ENCODE results near the gene SPOP.

SPOP gene

DNA sequence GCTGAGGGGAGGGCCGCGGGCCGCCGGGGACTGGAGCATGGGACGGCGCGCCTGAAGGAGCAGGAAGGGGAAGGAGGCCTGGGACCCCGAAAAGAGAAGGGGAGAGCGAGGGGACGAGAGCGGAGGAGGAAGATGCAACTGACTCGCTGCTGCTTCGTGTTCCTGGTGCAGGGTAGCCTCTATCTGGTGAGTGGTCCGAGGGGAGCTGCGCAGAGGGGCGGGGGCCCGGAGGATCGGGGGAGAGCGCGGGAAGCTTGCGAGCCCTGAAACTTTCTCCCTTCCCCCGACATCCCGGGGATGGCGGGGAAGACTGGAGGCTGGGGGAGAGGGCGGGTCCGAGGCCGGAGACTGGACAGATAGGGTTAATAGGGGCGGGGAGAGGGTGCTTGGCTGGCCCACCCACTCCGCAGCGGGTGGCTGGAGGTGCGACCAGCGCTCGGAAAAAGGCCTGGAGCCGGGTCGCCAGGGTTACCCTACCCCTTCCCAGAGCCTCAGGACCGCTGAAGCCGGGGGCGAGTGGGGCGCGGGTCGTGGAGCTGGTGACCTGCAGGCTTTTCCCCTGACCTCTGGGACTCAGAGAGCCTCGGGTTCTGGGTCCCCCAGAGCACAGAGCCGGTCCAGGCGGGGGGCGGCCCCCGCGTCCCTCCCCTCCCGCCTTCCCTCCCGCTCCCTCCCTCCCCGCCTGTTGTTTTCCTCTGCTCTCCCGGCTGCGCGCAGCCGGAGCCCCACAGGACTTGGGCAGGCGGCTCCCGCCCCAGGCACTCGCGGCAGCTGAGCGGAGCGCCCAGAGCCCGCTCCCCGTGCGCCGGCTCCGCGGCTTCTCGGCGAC lies 101.6 kb downstream of the SPOP start:
- TF ChIP-seq, protein P1, sequence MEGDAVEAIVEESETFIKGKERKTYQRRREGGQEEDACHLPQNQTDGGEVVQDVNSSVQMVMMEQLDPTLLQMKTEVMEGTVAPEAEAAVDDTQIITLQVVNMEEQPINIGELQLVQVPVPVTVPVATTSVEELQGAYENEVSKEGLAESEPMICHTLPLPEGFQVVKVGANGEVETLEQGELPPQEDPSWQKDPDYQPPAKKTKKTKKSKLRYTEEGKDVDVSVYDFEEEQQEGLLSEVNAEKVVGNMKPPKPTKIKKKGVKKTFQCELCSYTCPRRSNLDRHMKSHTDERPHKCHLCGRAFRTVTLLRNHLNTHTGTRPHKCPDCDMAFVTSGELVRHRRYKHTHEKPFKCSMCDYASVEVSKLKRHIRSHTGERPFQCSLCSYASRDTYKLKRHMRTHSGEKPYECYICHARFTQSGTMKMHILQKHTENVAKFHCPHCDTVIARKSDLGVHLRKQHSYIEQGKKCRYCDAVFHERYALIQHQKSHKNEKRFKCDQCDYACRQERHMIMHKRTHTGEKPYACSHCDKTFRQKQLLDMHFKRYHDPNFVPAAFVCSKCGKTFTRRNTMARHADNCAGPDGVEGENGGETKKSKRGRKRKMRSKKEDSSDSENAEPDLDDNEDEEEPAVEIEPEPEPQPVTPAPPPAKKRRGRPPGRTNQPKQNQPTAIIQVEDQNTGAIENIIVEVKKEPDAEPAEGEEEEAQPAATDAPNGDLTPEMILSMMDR (IDR thresholded peaks at IDR 0.05; ENCODE audit: low read depth, low read length, missing control alignments) = no peak
- no peak overlapping the region for H3K27ac ChIP-seq
- H3K27me3 ChIP-seq (replicated peaks) = peaks cover 9% of the 10 kb centered on the region
- no peaks in the 10 kb centered on the region for H3K36me3 ChIP-seq (replicated peaks)
- in situ Hi-C loops (cut with HindIII; ENCODE audit: low pct_ligation_motif_present, low sequenced_read_pairs) = no loop called here
- H3K4me3 ChIP-seq (ENCODE audit: low read depth, low read length) = peak overlapping the region; percentile 56
- DNase-seq = no peak

DNA sequence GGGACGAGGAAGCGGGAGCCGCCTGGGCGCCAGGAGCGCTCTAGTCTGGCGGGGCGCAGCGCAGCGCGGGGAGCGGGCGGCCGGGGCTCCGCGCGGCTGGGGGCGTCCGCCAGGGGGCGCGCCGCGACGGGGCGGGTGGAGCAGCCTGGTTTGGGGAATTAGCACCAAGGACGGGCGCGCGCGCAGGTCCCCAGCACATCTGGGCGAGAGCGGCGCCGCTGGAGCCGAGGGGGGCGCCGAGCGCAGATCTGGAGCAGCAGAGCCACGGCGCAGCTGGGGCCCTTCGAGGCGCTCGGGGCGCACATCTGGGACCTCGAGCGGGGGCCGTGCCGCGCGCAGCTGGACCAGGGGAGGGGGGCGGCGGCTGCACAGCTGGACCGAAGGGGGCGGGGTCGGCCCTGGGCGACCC lies 102.2 kb downstream of the SPOP start, which contains the start of gene NXPH3:
NXPH3 (plus strand) TSS at position 193 of the 409 bp plus-strand sequence. CDS start 349 bp downstream, outside the sequence.
- DNase-seq = peak; percentile 11
- H3K4me3 ChIP-seq (ENCODE audit: low read depth, low read length) = peak within 1 kb of the TSS; percentile 56
- H3K27ac ChIP-seq = no peak within 1 kb of the TSS
- TF ChIP-seq, protein P1 (IDR thresholded peaks at IDR 0.05; ENCODE audit: low read depth, low read length, missing control alignments) = peak; percentile 26
- H3K27me3 ChIP-seq (replicated peaks) = peaks cover 11% of the 10 kb centered on the region
- no peaks in the 10 kb centered on the region for H3K36me3 ChIP-seq (replicated peaks)
- in situ Hi-C loops (cut with HindIII; ENCODE audit: low pct_ligation_motif_present, low sequenced_read_pairs) = no loop called here

DNA sequence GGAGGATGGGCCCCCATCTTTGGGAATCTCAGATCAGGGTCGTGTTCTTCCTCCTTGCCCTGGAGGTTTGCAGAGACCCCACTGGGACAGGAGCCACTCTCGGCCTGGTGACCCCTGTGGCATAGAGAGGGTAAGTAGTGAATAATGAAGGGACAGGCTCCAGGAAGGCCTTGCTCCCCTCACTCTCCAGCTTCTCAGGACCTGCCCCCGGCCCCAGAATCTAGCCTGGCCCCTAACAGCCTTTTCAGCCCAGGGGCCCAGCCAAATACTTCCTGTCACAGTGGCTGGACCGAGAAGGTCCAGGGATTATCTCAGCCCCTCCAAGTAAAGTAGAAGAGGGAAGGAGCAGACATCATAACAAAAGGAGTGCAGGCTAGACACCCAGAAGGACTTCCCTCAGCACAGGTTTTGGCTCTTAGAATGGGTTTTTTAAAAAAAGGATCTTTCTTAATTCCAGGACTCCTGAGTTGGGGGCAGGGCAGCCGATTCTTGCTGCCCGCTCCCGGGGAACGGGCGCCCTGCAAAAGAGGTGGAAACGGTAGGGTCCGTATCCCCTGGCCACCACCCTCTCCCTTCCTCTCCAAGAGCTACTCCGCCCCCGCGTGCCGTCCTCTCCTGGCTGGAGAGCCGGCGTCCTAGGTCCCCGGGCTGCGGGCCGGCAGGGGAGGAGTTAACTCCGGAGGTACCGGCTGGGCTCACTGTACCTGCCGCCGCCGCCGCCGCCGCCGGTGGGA lies 102.8 kb downstream of the SPOP start:
- TF ChIP-seq, protein P1 (IDR thresholded peaks at IDR 0.05; ENCODE audit: low read depth, low read length, missing control alignments) = no peak
- DNase-seq = no peak
- H3K27me3 ChIP-seq (replicated peaks) = peaks cover 11% of the 10 kb centered on the region
- H3K27ac ChIP-seq = no peak overlapping the region
- H3K4me3 ChIP-seq (ENCODE audit: low read depth, low read length) = peak overlapping the region; percentile 3
- in situ Hi-C loops (cut with HindIII; ENCODE audit: low pct_ligation_motif_present, low sequenced_read_pairs) = no loop called here
- no peaks in the 10 kb centered on the region for H3K36me3 ChIP-seq (replicated peaks)

DNA sequence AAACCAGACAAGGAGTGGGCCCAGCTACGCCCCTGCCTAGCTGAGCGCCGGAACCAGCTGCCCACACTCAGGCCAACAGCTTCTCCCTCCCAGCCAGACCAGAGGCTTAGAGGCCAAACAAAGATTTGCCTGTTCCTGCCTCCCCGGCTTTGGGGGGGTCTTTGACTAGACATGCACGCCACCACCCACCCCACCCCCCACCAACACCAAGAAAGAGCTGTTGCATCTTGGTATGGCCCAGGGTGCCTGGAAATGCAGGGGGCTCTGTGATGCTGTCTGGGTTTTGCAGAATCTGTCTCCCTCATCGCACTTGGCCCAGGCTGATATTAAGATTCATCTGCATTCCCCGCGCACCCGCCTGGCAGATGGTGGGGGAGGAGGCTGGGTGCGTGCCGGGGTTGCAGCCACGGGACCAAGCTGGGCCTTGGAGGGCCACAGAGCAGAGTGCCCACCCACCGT lies 103.5 kb downstream of the SPOP start:
- H3K36me3 ChIP-seq (replicated peaks) = no peaks in the 10 kb centered on the region
- in situ Hi-C loops (cut with HindIII; ENCODE audit: low pct_ligation_motif_present, low sequenced_read_pairs) = no loop called here
- H3K4me3 ChIP-seq (ENCODE audit: low read depth, low read length) = no peak overlapping the region
- TF ChIP-seq, protein P1 (IDR thresholded peaks at IDR 0.05; ENCODE audit: low read depth, low read length, missing control alignments) = no peak
- no peak for DNase-seq
- H3K27ac ChIP-seq = no peak overlapping the region
- peaks cover 11% of the 10 kb centered on the region for H3K27me3 ChIP-seq (replicated peaks)

DNA sequence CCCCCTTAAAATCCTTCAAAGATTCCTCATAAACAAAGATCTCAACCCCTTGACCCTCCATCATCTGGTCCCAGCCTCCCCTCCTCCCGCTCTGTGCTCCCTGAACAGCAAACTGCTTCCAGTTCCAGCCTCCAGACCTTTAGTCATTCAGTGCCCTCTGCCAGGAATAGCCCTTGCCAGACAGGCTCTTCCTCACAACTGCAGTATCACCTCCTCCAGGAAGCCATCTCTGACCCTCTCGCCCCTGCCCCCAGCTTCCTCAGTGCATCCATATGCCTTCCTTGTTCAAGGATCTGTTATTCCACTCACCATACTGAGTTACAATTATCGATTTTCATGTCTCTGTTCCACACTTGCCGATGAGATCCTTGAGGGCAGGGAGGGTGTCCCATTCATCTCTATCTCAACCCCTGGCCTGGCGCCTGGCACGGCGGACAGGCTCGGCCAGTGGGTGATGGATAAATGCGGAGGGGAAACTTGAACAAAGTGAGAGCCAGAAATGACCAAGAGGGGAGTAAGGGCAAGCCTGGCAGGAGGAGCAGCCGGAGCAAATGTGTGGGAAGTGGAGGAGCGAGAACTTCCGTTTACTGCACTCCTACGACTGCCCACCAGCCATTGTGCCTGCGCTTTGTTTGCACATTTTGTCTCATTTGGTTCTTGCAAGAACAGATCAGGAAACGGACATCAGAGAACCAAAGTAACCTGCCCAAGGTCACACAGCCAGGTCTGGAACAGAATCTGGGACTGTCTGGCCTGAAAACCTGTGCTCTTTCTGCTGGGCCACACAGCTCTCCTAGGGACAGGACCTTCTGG lies 104.2 kb downstream of the SPOP start:
- Histone ChIP-seq H3K27ac (no peak overlapping the region), H3K36me3 (replicated peaks) (no peaks in the 10 kb centered on the region), H3K27me3 (replicated peaks) (peaks cover 11% of the 10 kb centered on the region), H3K4me3 (ENCODE audit: low read depth, low read length) (no peak overlapping the region)
- DNase-seq = no peak
- in situ Hi-C loops (cut with HindIII; ENCODE audit: low pct_ligation_motif_present, low sequenced_read_pairs) = no loop called here
- TF ChIP-seq, protein P1 (IDR thresholded peaks at IDR 0.05; ENCODE audit: low read depth, low read length, missing control alignments) = no peak
